Aorta (tissue), 5 donors: ENCODE results near the gene COMMD1. TPM values are rescaled to one million over a fixed set of nuclear protein-coding genes. Genes with fewer than 3 reads are reported as not detected.
"Not testable (repeated sequence)": the region's sequence is repeated elsewhere in the genome, so short reads cannot be mapped to it uniquely, and the experiment has no call there.

ENCODE experiments used
- ATAC-seq: fragments of 200-7000 bp; cut with Tn5 transposase; one replicate; pipeline ENCODE4 v1.9.1; 2022; ENCODE audit warnings: moderate library complexity; ENCODE audit not compliant: low FRiP score
- DNase-seq, 2 donors: peaks; one replicate each; pipeline ENCODE4 v3.0.0-alpha.2; 2020
- H3K27ac ChIP-seq, 2 donors: one replicate each; pipeline ENCODE4 v1.5.1; 2013; ENCODE audit warnings: low read length in 2 of 2, mild to moderate bottlenecking in 2 of 2, moderate library complexity in 2 of 2, control low read depth in 1 of 2, inconsistent platforms in 1 of 2, low read depth in 1 of 2
- H3K27me3 ChIP-seq, 2 donors: one replicate each; pipeline ENCODE4 v1.6.1; 2013; ENCODE audit warnings: control low read depth in 1 of 2, low read length in 1 of 2, mild to moderate bottlenecking in 1 of 2, moderate library complexity in 1 of 2; ENCODE audit not compliant: insufficient read depth in 2 of 2, control insufficient read depth in 1 of 2
- H3K36me3 ChIP-seq, 2 donors: one replicate each; pipeline ENCODE4 v1.6.1; 2013; ENCODE audit warnings: control low read depth in 1 of 2, low read length in 1 of 2, mild to moderate bottlenecking in 1 of 2; ENCODE audit not compliant: insufficient read depth in 2 of 2, control insufficient read depth in 1 of 2
- H3K4me1 ChIP-seq, 2 donors: one replicate each; pipeline ENCODE4 v1.6.1; 2013; ENCODE audit warnings: low read length in 2 of 2, control low read depth in 1 of 2, mild to moderate bottlenecking in 1 of 2, moderate library complexity in 1 of 2; ENCODE audit not compliant: insufficient read depth in 2 of 2, control insufficient read depth in 1 of 2
- H3K4me3 ChIP-seq, 2 donors: one replicate each; pipeline ENCODE4 v1.5.1; 2013; ENCODE audit warnings: low read length in 2 of 2, control low read depth in 1 of 2, mild to moderate bottlenecking in 1 of 2
- H3K9me3 ChIP-seq: one replicate; pipeline ENCODE4 v1.6.1; 2013; ENCODE audit warnings: mild to moderate bottlenecking, low read length; ENCODE audit not compliant: control insufficient read depth
- WGBS, 2 donors: extraction: QIAGEN DNeasy Blood & Tissue Kit; methylation state at CpG; one replicate each; pipeline ENCODE4 v1.1.7; 2013; 5-methylcytosine and 5-hydroxymethylcytosine counted together
- intact Hi-C, 2 donors: fragments of 100-400 bp; cut with DNase I; formaldehyde crosslinking; loops; one replicate each; pipeline versions ENCODE4 v1.14.2 to v1.15.0; 2022
- polyA plus RNA-seq, 2 donors: library from polyadenylated mRNA; stranded (reverse); fragments of 200-250 nt; gene quantifications; one replicate each; pipeline ENCODE4 v1.2.3, GENCODE V29; 2013
- total RNA-seq, 2 donors: library from RNA; stranded (reverse); fragmentation: NEBNext Ultra II Directional; extraction: Animal tissue kit (Norgen Biotek cat#: 25700); gene quantifications; one replicate each; pipeline ENCODE4 v1.2.1, GENCODE V29; 2021
- donor health status: healthy with polysubstance abuse.
- donor health status: Bipolar disorder and iron deficiency.
- donor health status: DM: no; HTN: no; CAD: no.
- donor health status: DM: no; HTN: no; CAD: no.
- donor health status: DM: yes; HTN: yes; CAD: no.

Gene COMMD1
- total and polyA plus RNA-seq, 4 donors = 38.1 to 70.2 (median 49.3) TPM

DNA sequence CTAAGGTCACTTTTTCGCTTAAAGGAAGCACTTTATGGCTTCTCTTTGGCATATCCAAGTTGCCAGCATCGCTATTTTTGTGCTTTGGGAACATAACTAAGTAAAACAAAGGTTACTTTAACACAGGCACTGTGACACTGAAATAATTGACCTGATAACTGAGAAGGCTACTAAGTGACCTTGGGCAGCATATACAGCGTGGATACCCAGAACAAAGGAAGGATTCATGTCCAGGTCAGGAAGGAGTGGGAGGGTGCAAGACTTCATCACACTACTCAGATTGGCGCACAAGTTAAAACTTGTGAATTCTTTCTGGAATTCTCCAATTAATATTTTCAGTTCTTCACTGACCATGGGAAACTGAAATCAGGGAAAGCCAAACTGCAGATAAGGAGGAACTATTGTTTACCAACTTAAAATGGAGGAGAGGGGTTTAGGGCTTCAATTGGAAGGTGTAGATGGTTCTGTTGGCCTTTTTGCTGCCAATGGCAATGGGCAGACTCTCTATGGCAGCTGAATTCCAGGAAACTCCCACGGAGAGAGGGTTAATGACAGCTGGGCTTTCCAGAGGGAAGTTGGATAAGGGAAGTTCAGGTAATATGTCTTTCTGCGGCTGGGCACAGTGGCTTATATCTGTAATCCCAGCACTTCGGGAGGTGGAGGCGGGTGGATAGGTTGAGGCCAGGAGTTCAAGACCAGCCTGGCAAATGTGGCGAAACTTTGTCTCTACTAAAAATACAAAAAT is 45.3 kb downstream of the COMMD1 start:
- no peaks in the 10 kb centered on the region for H3K36me3 ChIP-seq
- H3K4me3 ChIP-seq = no peak overlapping the region
- DNase-seq (no peak), ATAC-seq (no peak)
- intact Hi-C loops = no loop called here
- 74 to 75% methylated on average over 9 of the region's 9 CpGs for WGBS, 2 donors
- H3K9me3 ChIP-seq = no peaks in the 10 kb centered on the region
- no peak overlapping the region for H3K27ac ChIP-seq
- peaks cover 0 to 5% of the 10 kb centered on the region in 2 donors for H3K4me1 ChIP-seq
- no peaks in the 10 kb centered on the region for H3K27me3 ChIP-seq

DNA sequence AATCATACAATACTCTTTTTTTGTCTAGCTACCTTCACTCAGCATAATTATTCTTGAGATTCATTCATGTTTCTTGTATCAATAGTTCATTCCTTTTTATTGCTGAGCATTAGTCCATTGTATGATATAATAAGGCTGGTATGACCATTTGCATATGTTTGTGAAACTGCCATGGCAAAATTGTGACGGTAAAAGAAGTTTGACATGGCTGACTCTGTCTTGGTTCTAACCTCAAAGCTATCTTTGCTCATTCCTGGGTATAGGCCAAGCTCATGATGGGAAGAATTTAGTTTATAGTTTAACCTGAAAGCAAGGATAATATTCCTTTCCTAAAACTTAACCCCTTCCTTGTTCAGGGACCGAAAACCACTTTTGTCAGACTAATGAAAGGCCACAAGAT is 46.4 kb downstream of the COMMD1 start:
- WGBS, 2 donors = 70 to 72% methylated on average over 2 of the region's 2 CpGs
- Histone ChIP-seq H3K27me3 (no peaks in the 10 kb centered on the region), H3K9me3 (no peaks in the 10 kb centered on the region), H3K36me3 (no peaks in the 10 kb centered on the region), H3K27ac (no peak overlapping the region), H3K4me3 (no peak overlapping the region), H3K4me1 (peaks cover 0 to 5% of the 10 kb centered on the region in 2 donors)
- intact Hi-C loops = no loop called here
- DNase-seq = no peak
- no peak for ATAC-seq

DNA sequence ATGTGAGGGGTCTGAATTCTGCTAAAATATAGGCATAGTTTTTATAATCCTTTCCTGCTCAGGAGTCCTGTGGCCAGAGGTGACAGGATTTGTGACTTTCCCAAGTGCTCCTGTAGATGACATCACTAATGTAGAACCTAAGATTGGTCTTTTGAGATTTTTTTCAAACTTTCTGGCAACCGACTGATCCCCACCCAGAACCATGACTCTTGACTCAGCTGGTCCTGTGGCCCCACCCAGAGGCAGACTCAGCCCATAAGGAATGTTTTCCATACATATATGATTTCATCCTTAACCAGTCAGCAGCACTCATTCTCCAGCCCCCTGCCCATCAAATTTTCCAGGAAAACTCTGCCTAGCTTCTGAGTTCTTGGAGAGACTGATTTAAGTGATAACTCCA is 46.8 kb downstream of the COMMD1 start:
- no peak for ATAC-seq
- Histone ChIP-seq H3K4me3 (no peak overlapping the region), H3K4me1 (peaks cover 0 to 5% of the 10 kb centered on the region in 2 donors), H3K27me3 (no peaks in the 10 kb centered on the region), H3K9me3 (no peaks in the 10 kb centered on the region), H3K36me3 (no peaks in the 10 kb centered on the region), H3K27ac (no peak overlapping the region)
- whole genome bisulfite sequencing, 2 donors = 99 to 100% methylated on average over 1 of the region's 1 CpG
- intact Hi-C loops = no loop called here
- DNase-seq = no peak

DNA sequence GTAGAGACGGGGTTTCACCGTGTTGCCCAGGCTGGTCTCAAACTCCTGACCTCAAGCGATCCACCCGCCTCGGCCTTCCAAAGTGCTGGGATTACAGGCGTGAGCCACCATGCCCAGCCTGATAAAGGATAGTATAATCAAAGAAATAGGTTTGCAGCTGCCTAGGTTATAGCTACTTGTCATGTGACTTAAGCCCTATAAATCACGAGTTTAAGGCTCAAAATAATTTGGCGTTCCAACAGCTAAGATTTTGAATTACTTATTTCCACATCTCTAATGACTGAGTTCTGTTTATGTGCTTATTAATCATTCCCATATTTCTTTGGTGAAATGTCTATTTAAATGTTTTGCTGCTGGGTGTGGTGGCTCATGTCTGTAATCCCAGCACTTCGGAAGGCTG is 49.4 kb downstream of the COMMD1 start:
- H3K4me1 ChIP-seq, H3K4me3 ChIP-seq, H3K36me3 ChIP-seq, DNase-seq, H3K27ac ChIP-seq, H3K9me3 ChIP-seq, intact Hi-C loops, H3K27me3 ChIP-seq, ATAC-seq: not testable (repeated sequence)
- WGBS, 2 donors = 83 to 85% methylated on average over 9 of the region's 9 CpGs

DNA sequence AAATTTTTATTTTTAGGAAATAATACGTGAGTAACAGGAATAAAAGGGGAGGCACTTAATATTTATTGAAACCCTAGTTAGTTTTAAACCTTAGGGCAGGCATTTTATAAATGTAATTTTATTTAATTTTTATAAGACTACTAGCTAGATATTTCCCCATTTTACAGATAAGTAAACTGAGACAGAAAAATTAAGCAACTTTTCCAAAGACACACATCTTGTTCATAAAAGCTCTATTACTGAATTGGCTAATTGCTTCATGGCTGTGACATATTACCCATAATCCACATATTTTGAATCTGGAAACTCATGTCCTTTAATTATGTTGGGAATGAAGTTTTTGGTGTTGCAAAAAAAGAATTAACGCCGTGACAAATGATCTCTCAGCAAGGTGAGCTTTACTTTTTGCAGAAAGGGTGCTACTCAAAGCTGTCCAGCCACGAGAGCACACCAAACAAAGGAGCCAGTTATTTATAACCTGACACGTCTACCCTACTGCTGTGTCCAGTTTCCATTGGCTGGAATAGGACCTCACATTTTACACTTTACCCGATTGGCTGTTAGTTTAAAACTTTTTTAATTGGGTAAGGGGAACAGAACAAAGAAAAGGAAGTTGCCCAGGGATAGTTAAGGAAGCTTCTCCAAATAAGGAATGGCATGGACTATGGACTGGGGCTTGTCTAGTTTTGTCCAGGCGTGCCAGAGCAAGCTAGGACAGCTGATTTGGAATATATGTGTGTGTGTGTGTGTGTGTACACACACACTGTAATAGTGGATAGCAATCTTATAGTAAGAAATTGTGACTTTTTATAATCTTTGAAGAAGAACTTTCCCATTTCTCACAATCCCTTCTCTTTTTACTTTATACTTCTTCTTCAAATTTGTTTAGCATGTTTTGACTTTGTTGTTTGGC is 54.2 kb downstream of the COMMD1 start:
- H3K27ac ChIP-seq = no peak overlapping the region
- ATAC-seq (no peak), DNase-seq (no peak)
- intact Hi-C loops = no loop called here
- WGBS, 2 donors = 71 to 72% methylated on average over 7 of the region's 7 CpGs
- no peak overlapping the region for H3K4me3 ChIP-seq
- H3K4me1 ChIP-seq = peaks cover 0 to 2% of the 10 kb centered on the region in 2 donors
- H3K36me3 ChIP-seq = no peaks in the 10 kb centered on the region
- no peaks in the 10 kb centered on the region for H3K27me3 ChIP-seq
- H3K9me3 ChIP-seq = no peaks in the 10 kb centered on the region

DNA sequence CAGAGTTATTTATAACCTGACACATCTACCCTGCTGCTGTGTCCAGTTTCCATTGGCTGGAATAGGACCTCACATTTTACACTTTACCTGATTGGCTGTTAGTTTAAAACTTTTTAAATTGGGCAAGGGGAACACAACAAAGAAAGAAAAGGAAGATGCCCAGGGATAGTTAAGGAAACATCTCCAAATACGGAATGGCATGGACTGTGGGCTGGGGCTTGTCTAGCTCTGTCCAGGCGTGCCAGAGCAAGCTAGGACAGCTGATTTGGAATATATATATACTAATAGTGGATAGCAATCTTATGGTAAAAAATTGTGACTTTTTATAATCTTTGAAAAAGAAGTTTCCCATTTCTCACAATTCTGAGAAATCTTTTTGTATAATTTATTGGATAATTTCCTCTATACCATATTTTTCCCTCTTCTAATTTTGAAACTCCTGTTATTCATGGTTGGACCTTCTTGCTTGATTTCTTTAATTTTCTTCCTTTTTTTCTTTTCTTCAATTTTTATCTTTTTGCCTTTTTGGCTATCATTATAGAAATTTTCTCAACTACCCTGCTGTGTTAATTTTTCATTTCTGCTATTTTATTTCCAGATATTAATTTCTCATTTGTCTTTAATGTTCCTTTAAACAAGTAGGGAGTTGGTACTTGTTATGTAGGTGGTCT is 55.9 kb downstream of the COMMD1 start:
- Histone ChIP-seq H3K36me3 (no peaks in the 10 kb centered on the region), H3K27ac (no peak overlapping the region), H3K27me3 (no peaks in the 10 kb centered on the region), H3K9me3 (no peaks in the 10 kb centered on the region), H3K4me3 (no peak overlapping the region), H3K4me1 (peaks cover 0 to 4% of the 10 kb centered on the region in 2 donors)
- no peak for ATAC-seq
- intact Hi-C loops = no loop called here
- no peak for DNase-seq
- 95 to 100% methylated on average over 2 of the region's 2 CpGs for WGBS, 2 donors

DNA sequence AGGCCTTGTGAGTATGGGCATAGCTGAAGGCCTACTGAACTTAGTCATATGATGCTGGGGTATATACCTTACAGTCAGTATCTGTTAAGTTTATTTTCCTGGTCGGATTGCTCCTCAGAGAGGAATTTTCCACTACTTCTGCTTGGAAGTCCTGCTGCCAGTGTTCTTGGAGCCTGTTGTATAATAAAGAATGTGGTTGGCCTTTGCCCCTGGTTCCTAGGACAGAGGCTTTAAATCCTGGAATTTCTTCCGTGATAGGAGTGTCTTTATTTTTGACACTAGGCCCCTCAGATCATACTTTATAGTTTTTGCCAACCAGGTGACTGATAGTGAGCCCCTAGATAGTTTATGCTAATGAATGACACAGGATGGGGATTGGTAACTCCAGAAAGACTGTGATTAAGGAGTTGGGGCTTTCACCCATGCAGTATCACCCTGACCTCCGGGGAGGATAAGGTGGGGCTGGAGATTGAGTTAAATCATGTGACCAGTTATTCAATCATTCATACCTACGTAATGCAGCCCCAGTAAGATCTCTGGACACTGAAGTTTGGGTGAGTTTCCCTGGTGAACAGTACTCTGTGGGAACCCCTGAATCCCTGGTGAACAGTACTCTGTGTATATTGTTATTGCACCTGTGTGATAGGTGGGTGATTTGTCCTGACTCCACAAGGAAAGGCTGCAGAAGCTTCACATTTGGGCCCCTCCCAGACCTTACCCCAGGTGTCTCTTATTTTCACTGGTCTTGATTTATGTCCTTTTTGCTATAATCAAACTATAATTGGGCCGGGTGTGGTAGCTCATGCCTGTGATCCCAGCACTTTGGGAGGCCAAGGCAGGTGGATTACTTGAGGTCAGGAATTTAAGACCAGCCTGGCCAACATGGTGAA is 56.9 kb downstream of the COMMD1 start:
- no peak overlapping the region for H3K4me3 ChIP-seq
- no peaks in the 10 kb centered on the region for H3K36me3 ChIP-seq
- ATAC-seq = no peak
- DNase-seq = no peak
- WGBS, 2 donors = 58 to 60% methylated on average over 5 of the region's 5 CpGs
- peaks cover 0 to 5% of the 10 kb centered on the region in 2 donors for H3K4me1 ChIP-seq
- peak overlapping the region in 1 of 2 donors; percentile 56 for H3K27ac ChIP-seq
- no peaks in the 10 kb centered on the region for H3K27me3 ChIP-seq
- no peaks in the 10 kb centered on the region for H3K9me3 ChIP-seq
- intact Hi-C loops = no loop called here
